ENCODE measurements around the gene EIF2AK3. TPM values are rescaled to one million over a fixed set of nuclear protein-coding genes. Genes with fewer than 3 reads are reported as not detected.

EIF2AK3 gene
- total and polyA plus RNA-seq, 2 of the 13 experiments (the other 11 are each of a cell fraction or from before 2014, with no cell fraction given): 10.3 to 30.6 TPM

DNA sequence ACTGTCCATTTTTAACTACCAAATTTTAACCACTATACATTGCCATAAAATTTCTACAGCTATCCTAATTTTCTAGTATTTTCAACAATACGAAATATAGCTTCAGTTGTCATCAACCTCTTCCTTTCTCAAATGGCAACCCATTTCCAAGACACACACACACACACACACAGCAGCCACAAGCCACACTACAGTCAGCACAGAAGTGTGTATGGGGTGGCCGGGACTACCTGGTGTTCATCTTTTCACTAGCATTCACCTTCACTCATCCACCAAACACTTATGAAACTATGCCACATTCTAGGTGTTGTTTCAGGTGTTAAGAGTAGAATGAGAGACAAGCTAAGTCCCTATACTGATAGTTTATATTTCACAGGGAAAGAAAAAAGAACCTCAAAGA lies 62.9 kb downstream of the EIF2AK3 start:
- 92% methylated on average over 2 of the region's 2 CpGs for WGBS (ENCODE audit: low lambda C conversion rate)
- H3K4me1 ChIP-seq (ENCODE audit: insufficient read depth, low read length): no peaks in the 10 kb centered on the region
- no peak for DNase-seq (ENCODE audit: low spot score)
- BruUV-seq (replicated peaks): no TSS peak
- H3K4me2 ChIP-seq (ENCODE audit: low read depth, low read length): no peak overlapping the region
- intact Hi-C loops (cut with micrococcal nuclease; ENCODE audit: unreplicated experiment): no loop called here
- H4K20me1 ChIP-seq (ENCODE audit: insufficient read depth, low read length): no peaks in the 10 kb centered on the region
- CTCF ChIA-PET (ENCODE audit: low intra/inter-chr PET ratio, low total read pairs): no interaction called here
- H3K27ac ChIP-seq (ENCODE audit: extremely low read length, insufficient read depth, low read length): no peak overlapping the region
- H3K9me3 ChIP-seq (ENCODE audit: low read length): no peaks in the 10 kb centered on the region
- TF ChIP-seq ZBTB8A (CRISPR knock-in tag; IDR thresholded peaks at IDR 0.05; ENCODE audit: borderline replicate concordance, low read depth): no peak
- TF ChIP-seq ZNF20 (CRISPR knock-in tag; IDR thresholded peaks at IDR 0.05): no peak
- TF ChIP-seq ZHX2 (IDR thresholded peaks at IDR 0.05; ENCODE audit: low read depth): no peak
- no peak for TF ChIP-seq ZHX2 (CRISPR knock-in tag; IDR thresholded peaks at IDR 0.05; ENCODE audit: borderline replicate concordance)
- H3K79me2 ChIP-seq (ENCODE audit: insufficient read depth, low read length): no peaks in the 10 kb centered on the region
- no peak overlapping the region for H2AFZ ChIP-seq (ENCODE audit: low read length)
- H3K36me3 ChIP-seq (replicated peaks in 1 of 2; ENCODE audit: control insufficient read depth in 1 of 2, insufficient read depth in 2 of 2, low read length in 2 of 2): peaks cover 12 to 53% of the 10 kb centered on the region in 2 experiments
- no peak for FAIRE-seq
- in situ Hi-C loops (cut with HindIII; ENCODE audit: extremely low pct_ligation_motif_present, low pct_unique_long_range_greater_than_20kb): no loop called here
- no peaks in the 10 kb centered on the region for H3K27me3 ChIP-seq (ENCODE audit: control insufficient read depth in 1 of 2, insufficient read depth in 2 of 2, low read length in 2 of 2)
- ATAC-seq: no peak
- no peak overlapping the region for H3K4me3 ChIP-seq (replicated peaks in 1 of 3; ENCODE audit: insufficient read depth in 1 of 3, low read depth in 2 of 3, low read length in 3 of 3)
- no peak overlapping the region for H3K9ac ChIP-seq (ENCODE audit: insufficient read depth, low read depth, low read length)
- POLR2A ChIA-PET: no interaction called here
